ENCODE measurements around the gene CDC14A. TPM values are rescaled to one million over a fixed set of nuclear protein-coding genes. Genes with fewer than 3 reads are reported as not detected.
A peak's percentile ranks its signal among the peaks of the same experiment; 100 is the strongest.

Gene CDC14A
- total RNA-seq, 1 experiment from 2014 or later: 11.1 TPM

DNA sequence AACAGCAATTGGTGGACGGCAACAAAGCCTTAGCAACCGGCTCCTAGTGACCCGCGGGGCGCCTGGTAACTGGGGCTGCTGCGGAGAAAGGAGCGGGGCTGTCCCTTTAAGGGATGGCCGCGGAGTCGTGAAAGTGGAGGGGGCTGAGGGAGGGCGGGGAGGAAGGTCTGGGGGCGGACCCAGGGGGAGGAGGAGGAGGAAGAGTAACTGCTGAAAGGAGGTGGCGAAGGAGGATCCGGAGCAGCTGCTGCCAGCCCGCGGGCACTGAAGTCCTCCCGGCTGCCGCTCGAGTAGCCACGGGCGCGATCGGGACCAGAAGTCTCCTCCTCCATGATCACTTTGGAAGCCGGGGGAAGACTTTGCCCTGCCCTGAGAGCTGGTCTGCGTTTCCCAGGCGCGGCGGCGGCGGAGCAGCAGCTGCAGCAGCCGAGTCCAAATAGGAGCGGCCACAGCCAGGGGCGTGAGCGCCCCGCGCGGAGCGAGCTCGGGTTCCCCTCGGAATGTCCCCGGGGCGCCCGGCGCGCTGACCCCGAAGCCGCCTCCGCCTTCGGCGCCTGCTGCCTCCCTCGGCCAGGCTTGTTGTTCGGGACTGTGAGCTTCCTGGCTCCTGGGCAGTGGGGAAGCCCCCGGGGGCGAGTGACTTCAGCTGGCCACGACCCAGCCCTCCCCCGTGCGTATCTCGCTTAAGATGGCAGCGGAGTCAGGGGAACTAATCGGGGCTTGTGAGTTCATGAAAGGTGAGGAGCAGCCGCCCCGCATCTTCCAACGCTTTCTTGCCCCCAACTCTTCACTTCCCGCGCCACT is at the start of gene CDC14A (continued):
- TF ChIP-seq, protein P1, sequence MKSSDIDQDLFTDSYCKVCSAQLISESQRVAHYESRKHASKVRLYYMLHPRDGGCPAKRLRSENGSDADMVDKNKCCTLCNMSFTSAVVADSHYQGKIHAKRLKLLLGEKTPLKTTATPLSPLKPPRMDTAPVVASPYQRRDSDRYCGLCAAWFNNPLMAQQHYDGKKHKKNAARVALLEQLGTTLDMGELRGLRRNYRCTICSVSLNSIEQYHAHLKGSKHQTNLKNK (CRISPR knock-in tag; IDR thresholded peaks at IDR 0.05): no peak
- no peak for TF ChIP-seq NFATC4 (CRISPR knock-in tag; IDR thresholded peaks at IDR 0.05)
- TF ChIP-seq FOXP4 (CRISPR knock-in tag; IDR thresholded peaks at IDR 0.05): 0 out of 2 replicates have a peak, but pooled peaks have one; percentile 16
- TF ChIP-seq, protein P2, sequence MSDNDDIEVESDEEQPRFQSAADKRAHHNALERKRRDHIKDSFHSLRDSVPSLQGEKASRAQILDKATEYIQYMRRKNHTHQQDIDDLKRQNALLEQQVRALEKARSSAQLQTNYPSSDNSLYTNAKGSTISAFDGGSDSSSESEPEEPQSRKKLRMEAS (CRISPR knock-in tag; IDR thresholded peaks at IDR 0.05): no peak
- no peak for TF ChIP-seq TCF7 (CRISPR knock-in tag; IDR thresholded peaks at IDR 0.05; ENCODE audit: low read depth)
- TF ChIP-seq, protein P3, sequence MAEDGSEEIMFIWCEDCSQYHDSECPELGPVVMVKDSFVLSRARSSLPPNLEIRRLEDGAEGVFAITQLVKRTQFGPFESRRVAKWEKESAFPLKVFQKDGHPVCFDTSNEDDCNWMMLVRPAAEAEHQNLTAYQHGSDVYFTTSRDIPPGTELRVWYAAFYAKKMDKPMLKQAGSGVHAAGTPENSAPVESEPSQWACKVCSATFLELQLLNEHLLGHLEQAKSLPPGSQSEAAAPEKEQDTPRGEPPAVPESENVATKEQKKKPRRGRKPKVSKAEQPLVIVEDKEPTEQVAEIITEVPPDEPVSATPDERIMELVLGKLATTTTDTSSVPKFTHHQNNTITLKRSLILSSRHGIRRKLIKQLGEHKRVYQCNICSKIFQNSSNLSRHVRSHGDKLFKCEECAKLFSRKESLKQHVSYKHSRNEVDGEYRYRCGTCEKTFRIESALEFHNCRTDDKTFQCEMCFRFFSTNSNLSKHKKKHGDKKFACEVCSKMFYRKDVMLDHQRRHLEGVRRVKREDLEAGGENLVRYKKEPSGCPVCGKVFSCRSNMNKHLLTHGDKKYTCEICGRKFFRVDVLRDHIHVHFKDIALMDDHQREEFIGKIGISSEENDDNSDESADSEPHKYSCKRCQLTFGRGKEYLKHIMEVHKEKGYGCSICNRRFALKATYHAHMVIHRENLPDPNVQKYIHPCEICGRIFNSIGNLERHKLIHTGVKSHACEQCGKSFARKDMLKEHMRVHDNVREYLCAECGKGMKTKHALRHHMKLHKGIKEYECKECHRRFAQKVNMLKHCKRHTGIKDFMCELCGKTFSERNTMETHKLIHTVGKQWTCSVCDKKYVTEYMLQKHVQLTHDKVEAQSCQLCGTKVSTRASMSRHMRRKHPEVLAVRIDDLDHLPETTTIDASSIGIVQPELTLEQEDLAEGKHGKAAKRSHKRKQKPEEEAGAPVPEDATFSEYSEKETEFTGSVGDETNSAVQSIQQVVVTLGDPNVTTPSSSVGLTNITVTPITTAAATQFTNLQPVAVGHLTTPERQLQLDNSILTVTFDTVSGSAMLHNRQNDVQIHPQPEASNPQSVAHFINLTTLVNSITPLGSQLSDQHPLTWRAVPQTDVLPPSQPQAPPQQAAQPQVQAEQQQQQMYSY (CRISPR knock-in tag; IDR thresholded peaks at IDR 0.05): peak; percentile 30; the same call in 1 of the 2 replicates
- no peak for TF ChIP-seq NR3C1 (CRISPR knock-in tag; conservative IDR thresholded peaks at IDR 0.05; ENCODE audit: low read depth)
- no peak for TF ChIP-seq ZNF317 (CRISPR knock-in tag; IDR thresholded peaks at IDR 0.05; ENCODE audit: borderline replicate concordance, low read depth)
- no peak for TF ChIP-seq NR2C2 (CRISPR knock-in tag; IDR thresholded peaks at IDR 0.05)
- TF ChIP-seq NR1H2 (CRISPR knock-in tag; IDR thresholded peaks at IDR 0.05): no peak
- no peak for TF ChIP-seq ATF1 (CRISPR knock-in tag; IDR thresholded peaks at IDR 0.05)
- TF ChIP-seq CDX4 (CRISPR knock-in tag; IDR thresholded peaks at IDR 0.05; ENCODE audit: borderline replicate concordance): no peak

DNA sequence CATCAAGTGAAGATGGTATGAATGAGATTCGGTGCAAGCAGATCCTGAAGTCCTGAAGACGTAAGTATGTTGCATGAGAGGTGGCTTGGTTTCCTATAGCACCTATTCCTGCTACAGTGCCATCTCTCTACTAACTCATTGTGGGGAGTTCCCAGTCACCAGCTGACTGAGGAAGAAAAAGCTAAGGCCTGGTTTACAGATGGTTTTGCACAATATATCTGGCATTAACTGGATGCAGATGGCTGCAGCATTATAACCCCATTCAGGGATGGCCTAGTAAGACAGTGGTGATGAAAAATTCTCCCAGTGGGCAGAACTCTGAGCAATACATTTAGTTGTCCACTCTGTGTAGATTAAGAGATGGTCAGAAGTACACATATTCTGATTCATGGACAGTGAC is 49.6 kb upstream of the CDC14A start:
- Mint-ChIP-seq H3K4me1 (peaks cover 32% of the 10 kb centered on the region), H3K36me3 (no peaks in the 10 kb centered on the region)
- DNase-seq (ENCODE audit: low spot score): no peak
- TF ChIP-seq ZNF138 (CRISPR knock-in tag; conservative IDR thresholded peaks at IDR 0.05): no peak
- TF ChIP-seq ERG (CRISPR knock-in tag; IDR thresholded peaks at IDR 0.05): no peak
- TF ChIP-seq, protein P2 (CRISPR knock-in tag; IDR thresholded peaks at IDR 0.05): no peak
- TF ChIP-seq GTF2I (CRISPR knock-in tag; conservative IDR thresholded peaks at IDR 0.05): no peak
- no peak for TF ChIP-seq ELF4 (CRISPR knock-in tag; IDR thresholded peaks at IDR 0.05; ENCODE audit: low read depth)
- TF ChIP-seq TEAD4 (CRISPR knock-in tag; IDR thresholded peaks at IDR 0.05): no peak
- TF ChIP-seq ZNF512 (CRISPR knock-in tag; IDR thresholded peaks at IDR 0.05; ENCODE audit: borderline replicate concordance): no peak
- no peak for TF ChIP-seq SP1 (CRISPR knock-in tag; conservative IDR thresholded peaks at IDR 0.05)
- TF ChIP-seq ATF1 (CRISPR knock-in tag; IDR thresholded peaks at IDR 0.05): no peak
- TF ChIP-seq TCF7 (CRISPR knock-in tag; IDR thresholded peaks at IDR 0.05; ENCODE audit: low read depth): no peak
- TF ChIP-seq ZNF317 (CRISPR knock-in tag; IDR thresholded peaks at IDR 0.05; ENCODE audit: borderline replicate concordance, low read depth): no peak
- no peak for TF ChIP-seq HMGXB4 (CRISPR knock-in tag; IDR thresholded peaks at IDR 0.05)
- TF ChIP-seq JUN (CRISPR knock-in tag; IDR thresholded peaks at IDR 0.05): no peak
- no peak for TF ChIP-seq ZNF219 (CRISPR knock-in tag; IDR thresholded peaks at IDR 0.05; ENCODE audit: borderline replicate concordance)
- no peak for TF ChIP-seq NFE2L1 (CRISPR knock-in tag; IDR thresholded peaks at IDR 0.05)

More for the DNA sequence above, 49.6 kb upstream of the CDC14A start:
- H3K27ac Mint-ChIP-seq: no peak overlapping the region
- no peak overlapping the region for H3K4me3 Mint-ChIP-seq
- POLR2A ChIA-PET: interaction anchor here (1.1 kb wide), 1 partner anchor 20 kb away, joined by 8 read pairs; no protein-coding TSS in a partner anchor
- ATAC-seq: no peak
- CTCF ChIA-PET: no interaction called here
- no peaks in the 10 kb centered on the region; the same call in 1 of the 2 replicates for H3K27me3 Mint-ChIP-seq (ENCODE audit: low read depth)
- peaks cover 16% of the 10 kb centered on the region for H3K9me3 Mint-ChIP-seq
